NCI-H446 treated with DMSO at 0.1 percent for 48 hours (cell line): ENCODE data around the gene DELE1.

ENCODE experiments used
- DNase-seq: peaks from one replicate; lab custom pipeline; 2025; lab: John Stamatoyannopoulos, UW

Gene DELE1

GRCh38 chr5:141957367-141957996 lies 33.8 kb downstream of the DELE1 start:
- DNase-seq = no peak

- DNase-seq = no peak
Measured at GRCh38 chr5:141958113-141958512, 34.4 kb downstream of the DELE1 start, which contains the start of gene PCDH12. PCDH12 (minus strand) TSS chr5:141958202; CDS start chr5:141957851, 351 bp downstream.

- no peak for DNase-seq
Measured at GRCh38 chr5:141958546-141959172, 35.0 kb downstream of the DELE1 start.

- DNase-seq = no peak
Measured at GRCh38 chr5:141960018-141960417, 36.3 kb downstream of the DELE1 start.

- peak; percentile 39 for DNase-seq
Measured at GRCh38 chr5:141960449-141961323, 37.0 kb downstream of the DELE1 start.

GRCh38 chr5:141961466-141961865 lies 37.8 kb downstream of the DELE1 start:
- DNase-seq = no peak

GRCh38 chr5:141963701-141964100 lies 40.0 kb downstream of the DELE1 start:
- no peak for DNase-seq

GRCh38 chr5:141965071-141965470 lies 41.4 kb downstream of the DELE1 start:
- DNase-seq = no peak

GRCh38 chr5:141966275-141966962 lies 42.7 kb downstream of the DELE1 start:
- DNase-seq = no peak

GRCh38 chr5:141966963-141967333 lies 43.3 kb downstream of the DELE1 start:
- DNase-seq = no peak

- peak; percentile 64 for DNase-seq
Measured at GRCh38 chr5:141968914-141969608, 45.4 kb downstream of the DELE1 start, which contains the start of gene RNF14. RNF14 (plus strand) TSS chr5:141969105; CDS start chr5:141973589, 4,484 bp downstream.

GRCh38 chr5:141969783-141970771 lies 46.4 kb downstream of the DELE1 start:
- DNase-seq = no peak

- DNase-seq = no peak
Measured at GRCh38 chr5:141973871-141974595, 50.4 kb downstream of the DELE1 start.

- DNase-seq = no peak
Measured at GRCh38 chr5:141976176-141976575, 52.5 kb downstream of the DELE1 start.

GRCh38 chr5:141978389-141978788 lies 54.7 kb downstream of the DELE1 start:
- DNase-seq = no peak

GRCh38 chr5:141982626-141983025 lies 59.0 kb downstream of the DELE1 start:
- no peak for DNase-seq

- no peak for DNase-seq
Measured at GRCh38 chr5:141986072-141986471, 62.4 kb downstream of the DELE1 start.

- no peak for DNase-seq
Measured at GRCh38 chr5:141989720-141990119, 66.0 kb downstream of the DELE1 start.
